Fibroblast of the aortic adventitia (primary cell): ENCODE data around the gene PSORS1C1. TPM values are rescaled to one million over a fixed set of nuclear protein-coding genes. Genes with fewer than 3 reads are reported as not detected.
A peak's percentile ranks its signal among the peaks of the same experiment; 100 is the strongest.

Experiments
- DNase-seq: peaks from one replicate; pipeline ENCODE4 v3.0.0-alpha.2; 2010; ENCODE audit warnings: low read depth
- H3K4me3 ChIP-seq: 2 replicates; pipeline ENCODE4 v1.5.1; 2011; ENCODE audit warnings: low read depth, mild to moderate bottlenecking, control low read depth, low read length, moderate library complexity
- CTCF ChIP-seq: IDR thresholded peaks from 2 replicates; pipeline ENCODE4 v1.5.1; 2011; ENCODE audit warnings: mild to moderate bottlenecking, low read length, control low read depth, inconsistent platforms; ENCODE audit not compliant: insufficient read depth
- total RNA-seq: library from RNA; depleted of rRNA; stranded (reverse); fragments of >200 nt; gene quantifications from 2 replicates; pipeline ENCODE4 v1.2.3, GENCODE V29; 2012; ENCODE audit warnings: low replicate concordance

The PSORS1C1 gene
- total RNA-seq, 1 donor: 1.2 TPM

DNA sequence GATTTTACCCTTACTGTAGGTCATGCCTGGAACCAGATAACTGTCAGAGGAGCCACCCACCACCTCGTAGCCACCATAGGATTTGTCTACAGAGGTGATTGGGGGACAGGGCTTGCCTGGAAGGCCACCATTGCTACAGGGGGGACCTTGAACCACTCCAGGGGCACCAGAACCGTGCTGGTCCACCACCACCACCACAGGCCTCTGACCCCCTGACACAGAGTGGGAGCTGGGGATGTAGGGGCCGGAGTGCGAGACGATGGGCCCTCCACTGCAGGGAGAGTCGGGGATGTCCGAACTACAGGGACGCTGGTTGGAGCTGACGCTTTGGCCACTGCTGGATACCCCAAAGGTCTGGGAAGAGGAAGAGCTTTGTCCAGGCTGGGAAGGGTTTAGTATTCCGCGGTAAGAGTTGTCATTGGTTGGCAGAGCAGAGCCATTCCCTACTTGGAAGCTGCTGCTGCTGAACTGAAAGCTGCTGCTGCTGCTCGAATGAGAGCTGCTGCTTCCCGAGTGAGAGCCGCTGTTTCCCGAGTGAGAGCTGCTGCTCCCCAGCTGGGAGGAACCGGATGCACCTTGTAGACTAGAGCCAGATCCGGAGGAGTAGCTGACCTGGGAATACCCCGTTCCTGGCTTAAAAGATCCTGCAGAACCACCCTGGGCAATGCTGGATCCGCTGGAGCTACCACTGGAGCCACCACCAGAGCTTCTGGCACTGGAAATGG, 2.2 kb downstream of the PSORS1C1 start:
- DNase-seq: peak; percentile 41
- TF ChIP-seq CTCF: no peak
- no peak overlapping the region for H3K4me3 ChIP-seq

DNA sequence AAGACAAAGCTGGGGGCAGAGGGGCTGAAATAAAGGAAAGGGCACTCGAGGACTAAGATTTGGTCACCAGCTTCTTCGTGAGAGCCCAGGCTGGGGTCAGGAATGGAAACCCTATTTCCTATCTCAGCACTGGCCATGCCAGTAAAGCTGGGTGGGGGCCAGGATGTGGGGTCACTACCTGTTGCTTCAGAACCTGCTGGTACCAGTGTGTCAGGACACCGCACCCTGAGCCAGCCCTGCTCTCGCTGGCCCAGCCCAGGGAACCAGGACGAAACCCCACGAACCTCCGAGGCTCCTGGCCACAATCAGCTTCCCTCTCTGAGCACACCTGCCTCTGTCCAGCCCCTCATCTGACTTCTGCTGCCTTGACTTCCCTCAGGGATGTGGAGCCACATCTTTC, 3.6 kb downstream of the PSORS1C1 start:
- TF ChIP-seq CTCF: no peak
- DNase-seq: no peak

GRCh38 chr6:31120151-31120915, 5.7 kb downstream of the PSORS1C1 start, which contains the start of gene CDSN:
CDSN (minus strand) TSS chr6:31120446; CDS start chr6:31120419, 27 bp downstream.
- no peak within 1 kb of the TSS for H3K4me3 ChIP-seq
- DNase-seq: no peak
- no peak for TF ChIP-seq CTCF

More for the DNA sequence above, 3.6 kb downstream of the PSORS1C1 start:
- no peak overlapping the region for H3K4me3 ChIP-seq

- H3K4me3 ChIP-seq: no peak overlapping the region
- TF ChIP-seq CTCF: no peak
- no peak for DNase-seq
These were observed 6.7 kb downstream of the PSORS1C1 start for GRCh38 chr6:31121131-31121790.

DNA sequence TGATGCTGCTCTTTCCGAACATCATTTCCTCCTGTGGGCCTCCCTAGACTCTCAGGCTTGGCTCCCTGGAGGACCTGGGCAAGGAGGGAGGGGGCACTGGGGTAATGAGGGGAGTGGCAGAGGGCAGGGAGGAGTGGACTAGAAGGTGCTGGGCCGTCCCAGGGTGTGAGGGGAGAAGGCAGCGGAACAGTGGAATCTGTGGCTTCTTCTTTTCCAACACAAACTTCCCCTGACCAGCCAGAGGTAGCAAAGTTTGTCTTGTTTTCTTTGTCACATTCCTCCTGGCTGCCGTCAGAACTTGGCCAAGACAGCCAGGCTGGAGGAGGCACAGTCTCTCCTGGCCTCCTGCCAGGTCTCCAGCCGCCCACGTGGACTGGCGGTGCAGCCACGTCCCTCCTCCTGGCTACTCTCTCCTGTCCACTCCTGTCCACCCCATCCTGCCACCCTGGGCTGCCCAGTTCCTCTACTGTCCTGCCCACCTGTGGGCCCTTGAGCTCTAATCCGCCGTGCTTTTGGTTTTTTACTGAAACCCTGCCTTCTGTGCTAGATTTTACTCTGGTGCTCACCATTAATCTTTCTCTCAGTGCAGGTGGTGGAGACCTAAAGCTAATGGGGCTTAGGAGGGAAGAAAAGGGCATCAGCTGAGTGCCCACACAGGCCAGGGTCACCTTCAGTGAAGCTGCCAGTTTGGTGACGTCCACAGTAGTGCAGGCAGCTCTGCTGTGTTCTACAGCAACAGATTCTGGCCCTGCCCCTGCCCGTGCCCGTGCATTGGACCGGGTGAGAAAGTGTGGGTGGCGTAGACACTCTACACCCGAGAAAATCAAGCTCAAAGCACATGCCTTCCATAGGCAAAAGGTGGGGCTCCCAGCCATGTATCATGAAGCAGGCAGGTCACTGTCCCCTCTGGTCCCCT, 8.4 kb downstream of the PSORS1C1 start:
- H3K4me3 ChIP-seq: no peak overlapping the region
- TF ChIP-seq CTCF: no peak
- peak; percentile 88 for DNase-seq

- H3K4me3 ChIP-seq: no peak overlapping the region
- DNase-seq: peak; percentile 56
- no peak for TF ChIP-seq CTCF
These were observed 10.6 kb downstream of the PSORS1C1 start for GRCh38 chr6:31125162-31125561.
